Osteocyte (in vitro differentiated cells): ENCODE measurements around the gene GJC1. TPM values are rescaled to one million over a fixed set of nuclear protein-coding genes. Genes with fewer than 3 reads are reported as not detected.

Experiments used
- DNase-seq: peaks from one replicate; pipeline ENCODE4 v3.0.0; 2021; ENCODE audit warnings: mixed read lengths; ENCODE audit not compliant: unreplicated experiment; ENCODE audit errors: extremely low spot score
- H3K27ac Mint-ChIP-seq: one replicate; pipeline ENCODE4 v1.8.0; 2021; ENCODE audit warnings: mild to moderate bottlenecking, mixed read lengths; ENCODE audit not compliant: unreplicated experiment
- H3K27me3 Mint-ChIP-seq: one replicate; pipeline ENCODE4 v1.8.0; 2021; ENCODE audit warnings: mixed read lengths; ENCODE audit not compliant: unreplicated experiment
- H3K36me3 Mint-ChIP-seq: one replicate; pipeline ENCODE4 v1.8.0; 2021; ENCODE audit warnings: mixed read lengths; ENCODE audit not compliant: unreplicated experiment
- H3K4me1 Mint-ChIP-seq: one replicate; pipeline ENCODE4 v1.8.0; 2021; ENCODE audit warnings: mixed read lengths; ENCODE audit not compliant: unreplicated experiment
- H3K4me3 Mint-ChIP-seq: one replicate; pipeline ENCODE4 v1.8.0; 2021; ENCODE audit warnings: mild to moderate bottlenecking, moderate library complexity, mixed read lengths; ENCODE audit not compliant: unreplicated experiment
- H3K9me3 Mint-ChIP-seq: one replicate; pipeline ENCODE4 v1.8.0; 2021; ENCODE audit warnings: mixed read lengths; ENCODE audit not compliant: unreplicated experiment
- CTCF ChIP-seq: fragments of 200-600 bp; sonication (generic); IDR thresholded peaks from 2 replicates; pipeline ENCODE4 v1.5.0; 2021; ENCODE audit warnings: antibody characterized with exemption, mild to moderate bottlenecking, moderate library complexity
- total RNA-seq: library from RNA; stranded (reverse); gene quantifications from 2 replicates; pipeline ENCODE4 v1.2.1, GENCODE V29; 2021

The GJC1 gene
- total RNA-seq, 1 donor from 2014 or later: 43.0 TPM

- Mint-ChIP-seq H3K27ac (no peak overlapping the region), H3K4me3 (no peak overlapping the region), H3K27me3 (no peaks in the 10 kb centered on the region), H3K4me1 (no peaks in the 10 kb centered on the region), H3K9me3 (no peaks in the 10 kb centered on the region), H3K36me3 (peaks cover 9% of the 10 kb centered on the region)
- no peak for DNase-seq
- no peak for TF ChIP-seq CTCF
Observed at GRCh38 chr17:44752953-44753861, 76.9 kb downstream of the GJC1 start.

GRCh38 chr17:44751806-44752205 lies 78.3 kb downstream of the GJC1 start:
- Mint-ChIP-seq H3K27me3 (no peaks in the 10 kb centered on the region), H3K4me3 (no peak overlapping the region), H3K36me3 (peaks cover 11% of the 10 kb centered on the region), H3K27ac (no peak overlapping the region), H3K9me3 (no peaks in the 10 kb centered on the region), H3K4me1 (no peaks in the 10 kb centered on the region)
- DNase-seq: no peak
- TF ChIP-seq CTCF: no peak

GRCh38 chr17:44751331-44751730 lies 78.8 kb downstream of the GJC1 start:
- Mint-ChIP-seq H3K27ac (no peak overlapping the region), H3K36me3 (peaks cover 11% of the 10 kb centered on the region), H3K9me3 (no peaks in the 10 kb centered on the region), H3K4me1 (no peaks in the 10 kb centered on the region), H3K27me3 (no peaks in the 10 kb centered on the region), H3K4me3 (no peak overlapping the region)
- TF ChIP-seq CTCF: no peak
- DNase-seq: no peak

GRCh38 chr17:44749980-44750318 lies 80.1 kb downstream of the GJC1 start:
- Mint-ChIP-seq H3K4me1 (no peaks in the 10 kb centered on the region), H3K27me3 (no peaks in the 10 kb centered on the region), H3K9me3 (no peaks in the 10 kb centered on the region), H3K27ac (no peak overlapping the region), H3K36me3 (peaks cover 11% of the 10 kb centered on the region), H3K4me3 (no peak overlapping the region)
- DNase-seq: no peak
- no peak for TF ChIP-seq CTCF

GRCh38 chr17:44749076-44749979 lies 80.8 kb downstream of the GJC1 start:
- Mint-ChIP-seq H3K4me1 (no peaks in the 10 kb centered on the region), H3K4me3 (no peak overlapping the region), H3K9me3 (no peaks in the 10 kb centered on the region), H3K27ac (no peak overlapping the region), H3K36me3 (peaks cover 11% of the 10 kb centered on the region), H3K27me3 (no peaks in the 10 kb centered on the region)
- DNase-seq: no peak
- TF ChIP-seq CTCF: no peak
